Ovary (tissue), 10 donors: ENCODE data around the gene CCNB1IP1. TPM values are rescaled to one million over a fixed set of nuclear protein-coding genes. Genes with fewer than 3 reads are reported as not detected.

Source experiments
- DNase-seq, 5 donors: peaks; one replicate each; pipeline ENCODE4 v3.0.0-alpha.2; 2019 to 2020
- H3K27ac ChIP-seq, 2 donors: fragments of 200-600 bp; one replicate each; pipeline versions ENCODE4 v1.5.1 to v1.8.0; 2019 to 2022
- H3K27me3 ChIP-seq: fragments of 200-600 bp; one replicate; pipeline ENCODE4 v1.8.0; 2022
- H3K36me3 ChIP-seq: fragments of 200-600 bp; sonication (generic); one replicate; pipeline ENCODE4 v1.5.1; 2019
- H3K4me1 ChIP-seq: one replicate; pipeline ENCODE4 v1.8.1; 2013; ENCODE audit warnings: mild to moderate bottlenecking, moderate library complexity; ENCODE audit not compliant: insufficient read depth
- H3K4me3 ChIP-seq: fragments of 200-600 bp; sonication (generic); one replicate; pipeline ENCODE4 v1.5.1; 2017
- H3K9me3 ChIP-seq, 2 donors: fragments of 200-600 bp in 1 of 2; sonication (generic) in 1 of 2; one replicate each; pipeline versions ENCODE4 v1.5.1 to v1.8.1; 2013 to 2019; ENCODE audit warnings: mild to moderate bottlenecking in 1 of 2, moderate library complexity in 1 of 2
- EP300 ChIP-seq: sonication (generic); formaldehyde crosslinking; IDR thresholded peaks from one replicate; pipeline ENCODE4 v1.6.1; 2017; ENCODE audit warnings: antibody characterized with exemption
- POLR2A ChIP-seq: fragments of 450-650 bp; IDR thresholded peaks from one replicate; pipeline ENCODE4 v1.6.1; 2017; ENCODE audit warnings: antibody characterized with exemption, mild to moderate bottlenecking, moderate library complexity
- WGBS, 3 donors: extraction: QIAGEN DNeasy Blood & Tissue Kit in 1 of 3; methylation state at CpG; one replicate each; pipeline versions ENCODE4 v1.1.5 to v1.1.7; 2013 to 2017; 5-methylcytosine and 5-hydroxymethylcytosine counted together
- intact Hi-C, 4 donors: fragments of 100-400 bp; cut with DNase I; formaldehyde crosslinking; loops; one replicate each; pipeline versions ENCODE4 v1.11.0 to v1.15.1; 2022 to 2023
- long read RNA-seq, 3 donors: library from polyadenylated mRNA in 2 of 3; unstranded in 2 of 3; transcript quantifications; one replicate each; pipeline ENCODE4 v2.0.0 and lab custom pipeline, GENCODE V29; 2021 to 2026
- polyA plus RNA-seq, 2 donors: library from polyadenylated mRNA; stranded (reverse); fragments of 200-250 nt in 1 of 2; fragments of 350-450 nt in 1 of 2; fragmentation: Illumina TruSeq in 1 of 2; extraction: RNeasy Lipid Tissue Mini Kit (QIAGEN cat#74804) in 1 of 2; gene quantifications; one replicate each; pipeline ENCODE4 v1.2.3, GENCODE V29; 2013 to 2014
- total RNA-seq, 7 donors: library from RNA; depleted of rRNA in 2 of 7; stranded (reverse); fragments of >200 nt in 2 of 7; fragmentation: NEBNext Ultra II Directional in 3 of 7; extraction: Animal tissue kit (Norgen Biotek cat#: 25700) in 3 of 7; gene quantifications; one replicate each; pipeline versions ENCODE4 v1.1.0 to v1.2.4, GENCODE V29; 2016 to 2023
- TF ChIP-seq, protein P1 (sequence below), 3 donors: fragments of 450-650 bp in 2 of 3; fragments of 200-600 bp in 1 of 3; IDR thresholded peaks; one replicate each; pipeline versions ENCODE4 v1.5.1 to v1.8.0; 2016 to 2022; ENCODE audit warnings: antibody characterized with exemption in 3 of 3, mild to moderate bottlenecking in 1 of 3
- donor health status: DM: no; HTN: no; CAD: no; lungs with moderate emphysema.
- donor health status: DM: no; HTN: no; CAD: no.
- donor health status: Bipolar disorder and iron deficiency.
- donor health status: DM: yes; HTN: yes; CAD: no.
- donor health status: DM: no; HTN: no; CAD: no.
- donor health status: DM: yes; HTN: yes; CAD: no.

The CCNB1IP1 gene, protein sequence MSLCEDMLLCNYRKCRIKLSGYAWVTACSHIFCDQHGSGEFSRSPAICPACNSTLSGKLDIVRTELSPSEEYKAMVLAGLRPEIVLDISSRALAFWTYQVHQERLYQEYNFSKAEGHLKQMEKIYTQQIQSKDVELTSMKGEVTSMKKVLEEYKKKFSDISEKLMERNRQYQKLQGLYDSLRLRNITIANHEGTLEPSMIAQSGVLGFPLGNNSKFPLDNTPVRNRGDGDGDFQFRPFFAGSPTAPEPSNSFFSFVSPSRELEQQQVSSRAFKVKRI
- total RNA-seq (100 to 1,000 TPM in 2 of 7 donors, 10 to 100 TPM in 5; 57.1 to 140 (median 85.6) TPM), polyA plus RNA-seq (100 to 1,000 TPM; 104 to 150 TPM)
- long read RNA-seq, donor 1, transcript CCNB1IP1-214 (8 exons, 1,294 nt), result minor isoform, 15 of 201 reads
- long read RNA-seq, donor 1, transcript CCNB1IP1-202 (7 exons, 1,479 nt), result major isoform, 113 of 201 reads
- long read RNA-seq, donor 1, transcript CCNB1IP1-201 (6 exons, 1,305 nt), result minor isoform, 6 of 201 reads
- long read RNA-seq, donor 1, partial matches to known transcripts, result 37 of 201 reads
- long read RNA-seq, donor 1, other reads (novel, unspliced or antisense), result 24 of 201 reads
- long read RNA-seq, donor 2, transcript CCNB1IP1-202 (7 exons, 1,479 nt), result major isoform, 15 of 60 reads
- long read RNA-seq, donor 2, partial matches to known transcripts, result 23 of 60 reads
- long read RNA-seq, donor 2, other reads (novel, unspliced or antisense), result 21 of 60 reads
- long read RNA-seq, donor 3, transcript CCNB1IP1-202 (7 exons, 1,479 nt), result major isoform, 14 of 30 reads
- long read RNA-seq, donor 3, partial matches to known transcripts, result 8 of 30 reads
- long read RNA-seq, donor 3, other reads (novel, unspliced or antisense), result 3 of 30 reads

DNA sequence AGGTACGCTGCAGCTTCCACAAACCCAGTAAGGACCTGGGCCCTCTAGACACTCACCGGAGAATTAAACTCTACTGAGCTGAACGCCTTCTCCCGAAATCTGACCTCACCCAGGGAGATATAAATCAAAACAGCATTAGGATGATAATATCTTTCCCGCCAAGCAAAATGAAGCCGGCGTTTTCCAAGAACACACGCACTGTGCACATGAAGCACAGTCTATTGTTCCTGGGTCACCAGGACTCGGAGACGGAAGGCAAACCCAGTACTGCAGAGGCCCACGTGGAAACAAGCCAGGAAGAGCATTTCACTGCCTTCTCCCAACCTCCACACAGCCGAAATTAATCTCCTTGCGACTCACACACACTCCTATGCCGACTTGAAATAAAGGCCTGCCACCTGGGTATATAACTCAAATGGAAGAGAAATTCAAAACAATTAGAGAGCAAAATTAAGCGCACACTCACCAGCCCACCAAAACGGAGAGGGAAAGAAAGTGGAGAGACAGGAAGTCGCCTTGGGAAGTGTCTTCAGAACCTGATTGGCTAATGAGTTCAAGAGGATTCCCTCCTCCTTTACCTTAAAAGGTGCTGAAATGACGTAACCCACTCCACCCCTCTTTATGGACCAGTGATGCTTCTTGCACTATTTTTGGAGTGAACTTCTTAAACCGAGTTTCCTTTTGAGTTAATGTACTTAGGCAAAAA is at the start of gene CCNB1IP1:
CCNB1IP1 (minus strand) TSS at position 492 of the 706 bp plus-strand sequence. CDS start 16,756 bp downstream, outside the sequence.
- H3K9me3 ChIP-seq, result no peaks in the 10 kb centered on the region
- no peaks in the 10 kb centered on the region for H3K4me1 ChIP-seq
- DNase-seq, result peak; percentile 63 to 78 (median 66)
- H3K27ac ChIP-seq, result peak within 1 kb of the TSS; percentile 61 to 90
- TF ChIP-seq EP300 (no peak), POLR2A (peak; percentile 78)
- H3K4me3 ChIP-seq, result peak within 1 kb of the TSS; percentile 73
- 0 to 1% (median 0%) methylated on average over 19 of the region's 19 CpGs for WGBS, 3 donors
- intact Hi-C loops, result no loop called here
- H3K27me3 ChIP-seq, result no peaks in the 10 kb centered on the region
- no peaks in the 10 kb centered on the region for H3K36me3 ChIP-seq

DNA sequence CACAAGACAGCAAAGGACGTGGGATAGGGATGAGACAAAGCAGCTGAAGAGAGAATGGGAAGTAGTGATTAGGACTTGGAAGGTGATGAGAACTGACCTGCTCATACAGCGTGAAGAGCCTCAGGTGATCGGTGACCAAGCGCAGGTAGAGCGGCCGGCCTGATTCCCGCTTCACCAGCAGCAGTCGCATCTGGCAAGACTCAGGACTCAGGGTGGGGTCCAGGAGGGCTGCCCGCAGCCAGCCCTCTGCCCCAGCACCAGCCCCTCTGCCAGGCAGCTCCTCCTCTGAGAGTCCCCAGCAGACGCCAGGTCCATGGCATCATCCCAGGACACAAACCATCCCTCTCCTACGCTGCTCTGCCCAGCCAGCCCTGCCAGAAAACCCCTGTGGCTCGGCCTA is 49.4 kb upstream of the CCNB1IP1 start:
- H3K27ac ChIP-seq, result no peak overlapping the region
- WGBS, 3 donors, result 92 to 95% (median 94%) methylated on average over 12 of the region's 12 CpGs
- intact Hi-C loops, result no loop called here
- no peaks in the 10 kb centered on the region for H3K9me3 ChIP-seq
- DNase-seq, result no peak
- H3K4me3 ChIP-seq, result no peak overlapping the region
- H3K4me1 ChIP-seq, result no peaks in the 10 kb centered on the region
- peaks cover 1% of the 10 kb centered on the region for H3K36me3 ChIP-seq
- H3K27me3 ChIP-seq, result no peaks in the 10 kb centered on the region
- TF ChIP-seq POLR2A (no peak), EP300 (no peak)
- TF ChIP-seq, protein P1, sequence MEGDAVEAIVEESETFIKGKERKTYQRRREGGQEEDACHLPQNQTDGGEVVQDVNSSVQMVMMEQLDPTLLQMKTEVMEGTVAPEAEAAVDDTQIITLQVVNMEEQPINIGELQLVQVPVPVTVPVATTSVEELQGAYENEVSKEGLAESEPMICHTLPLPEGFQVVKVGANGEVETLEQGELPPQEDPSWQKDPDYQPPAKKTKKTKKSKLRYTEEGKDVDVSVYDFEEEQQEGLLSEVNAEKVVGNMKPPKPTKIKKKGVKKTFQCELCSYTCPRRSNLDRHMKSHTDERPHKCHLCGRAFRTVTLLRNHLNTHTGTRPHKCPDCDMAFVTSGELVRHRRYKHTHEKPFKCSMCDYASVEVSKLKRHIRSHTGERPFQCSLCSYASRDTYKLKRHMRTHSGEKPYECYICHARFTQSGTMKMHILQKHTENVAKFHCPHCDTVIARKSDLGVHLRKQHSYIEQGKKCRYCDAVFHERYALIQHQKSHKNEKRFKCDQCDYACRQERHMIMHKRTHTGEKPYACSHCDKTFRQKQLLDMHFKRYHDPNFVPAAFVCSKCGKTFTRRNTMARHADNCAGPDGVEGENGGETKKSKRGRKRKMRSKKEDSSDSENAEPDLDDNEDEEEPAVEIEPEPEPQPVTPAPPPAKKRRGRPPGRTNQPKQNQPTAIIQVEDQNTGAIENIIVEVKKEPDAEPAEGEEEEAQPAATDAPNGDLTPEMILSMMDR (IDR thresholded peaks at IDR 0.05), result no peak

DNA sequence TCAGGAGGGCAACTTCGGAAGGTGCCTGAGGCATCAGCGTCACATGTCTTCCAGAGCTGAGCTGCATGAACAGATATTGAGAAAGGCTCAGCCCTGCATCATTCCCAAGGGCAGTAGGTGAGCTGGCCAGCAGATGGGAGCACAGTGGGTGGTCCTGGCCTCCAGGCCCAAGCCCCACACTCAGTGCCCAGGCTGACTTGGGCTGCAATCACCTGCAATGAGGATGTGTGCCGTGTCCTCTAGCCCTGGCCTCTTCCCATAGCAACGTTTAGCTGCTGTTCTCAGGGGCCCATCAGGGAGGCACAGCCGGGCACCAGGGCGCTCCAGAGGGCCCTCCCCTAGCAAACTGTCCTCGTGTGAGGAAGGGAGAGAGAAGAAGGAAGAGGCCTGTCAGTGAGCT is 48.3 kb upstream of the CCNB1IP1 start:
- no peaks in the 10 kb centered on the region for H3K9me3 ChIP-seq
- H3K36me3 ChIP-seq, result no peaks in the 10 kb centered on the region
- 81 to 84% (median 81%) methylated on average over 7 of the region's 7 CpGs for WGBS, 3 donors
- intact Hi-C loops, result no loop called here
- H3K4me3 ChIP-seq, result no peak overlapping the region
- TF ChIP-seq EP300 (no peak), POLR2A (no peak)
- TF ChIP-seq, protein P1 (IDR thresholded peaks at IDR 0.05), result no peak
- no peak for DNase-seq
- no peak overlapping the region for H3K27ac ChIP-seq
- no peaks in the 10 kb centered on the region for H3K27me3 ChIP-seq
- H3K4me1 ChIP-seq, result no peaks in the 10 kb centered on the region

DNA sequence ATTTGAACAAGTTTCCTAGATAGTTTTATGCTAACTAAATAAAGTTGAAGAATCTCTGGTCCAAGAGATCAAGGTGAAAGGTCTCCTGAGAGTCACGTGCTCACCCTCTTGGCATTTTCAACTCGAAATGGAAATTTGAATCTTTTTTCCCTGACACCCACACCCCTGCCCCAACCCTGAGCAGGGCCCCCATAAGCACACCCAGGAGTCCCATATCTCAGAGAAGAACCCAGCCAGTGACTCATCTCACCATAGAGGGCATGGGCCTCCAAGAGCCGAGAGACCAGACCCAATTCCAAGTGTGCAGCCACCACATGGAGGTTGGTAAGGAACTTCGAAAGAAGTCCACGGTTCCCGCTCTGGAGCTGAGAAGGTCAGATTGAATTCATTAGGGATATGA is 47.6 kb upstream of the CCNB1IP1 start:
- no peak for DNase-seq
- no peaks in the 10 kb centered on the region for H3K4me1 ChIP-seq
- intact Hi-C loops, result no loop called here
- no peak overlapping the region for H3K4me3 ChIP-seq
- H3K27me3 ChIP-seq, result no peaks in the 10 kb centered on the region
- no peaks in the 10 kb centered on the region for H3K9me3 ChIP-seq
- no peak overlapping the region for H3K27ac ChIP-seq
- TF ChIP-seq EP300 (no peak), POLR2A (no peak)
- TF ChIP-seq, protein P1 (IDR thresholded peaks at IDR 0.05), result no peak
- H3K36me3 ChIP-seq, result no peaks in the 10 kb centered on the region
- WGBS, 3 donors, result 78 to 82% (median 81%) methylated on average over 6 of the region's 6 CpGs
